H1 (cell line): ENCODE results near the gene ASXL1. TPM values are rescaled to one million over a fixed set of nuclear protein-coding genes. Genes with fewer than 3 reads are reported as not detected.

ENCODE experiments used
- CTCF ChIA-PET: fragments of 300-600 bp; sonication (Branson Sonifier 250); formaldehyde crosslinking; loops from one replicate; lab custom pipeline; 2021; ENCODE audit not compliant: partially characterized antibody; lab: Charles Lee
- POLR2A ChIA-PET: fragments of 300-600 bp; sonication (Branson Sonifier 250); formaldehyde crosslinking; loops from one replicate; lab custom pipeline; 2021; ENCODE audit warnings: inconsistent platforms; ENCODE audit not compliant: partially characterized antibody; lab: Charles Lee
- DNase-seq, 2 experiments: peaks; one replicate each; pipeline versions ENCODE4 v3.0.0 to v3.0.0-alpha.2; 2010 to 2022; ENCODE audit warnings: low spot score in 2 of 2, low read depth in 1 of 2, mixed read lengths in 1 of 2
- FAIRE-seq: peaks from 2 replicates; lab custom pipeline; 2011; peaks lifted over from hg19 to GRCh38; lab: Jason Lieb, UNC
- H2AFZ ChIP-seq: 2 replicates; pipeline ENCODE4 v1.8.1; 2012; ENCODE audit warnings: low read length, inconsistent platforms
- H2AK5ac ChIP-seq: 2 replicates; pipeline ENCODE4 v1.6.1; 2013; ENCODE audit warnings: low read depth, low read length
- H2BK120ac ChIP-seq: replicated peaks from 2 replicates; pipeline ENCODE3; 2013; ENCODE audit warnings: low read depth, low read length, inconsistent platforms
- H2BK12ac ChIP-seq: 2 replicates; pipeline ENCODE4 v1.6.1; 2013; ENCODE audit warnings: low read depth, low read length
- H2BK15ac ChIP-seq: 2 replicates; pipeline ENCODE4 v1.6.1; 2013; ENCODE audit warnings: low read length
- H2BK20ac ChIP-seq: 2 replicates; pipeline ENCODE4 v1.6.1; 2013; ENCODE audit warnings: low read length
- H2BK5ac ChIP-seq: 2 replicates; pipeline ENCODE4 v1.6.1; 2013; ENCODE audit warnings: low read depth, low read length
- H3K14ac ChIP-seq: 2 replicates; pipeline ENCODE4 v1.6.1; 2013; ENCODE audit warnings: inconsistent platforms; ENCODE audit not compliant: insufficient read length
- H3K18ac ChIP-seq: 2 replicates; pipeline ENCODE4 v1.6.1; 2013; ENCODE audit warnings: low read length; ENCODE audit errors: extremely low read depth
- H3K23ac ChIP-seq: 2 replicates; pipeline ENCODE4 v1.6.1; 2013; ENCODE audit warnings: inconsistent platforms; ENCODE audit not compliant: insufficient read length
- H3K23me2 ChIP-seq: 2 replicates; pipeline ENCODE4 v1.6.1; 2013; ENCODE audit warnings: low read depth, low read length
- H3K27ac ChIP-seq: 2 replicates; pipeline ENCODE4 v1.6.1; 2011; ENCODE audit warnings: low read depth, low read length, inconsistent platforms
- H3K27me3 ChIP-seq, 4 experiments: replicated peaks in 1 of 4; 1 replicate in 1 of 4; 2 replicates in 3 of 4; pipeline versions ENCODE4 v1.6.1 to v1.8.1; 2011 to 2013; ENCODE audit warnings: low read length in 3 of 4, mild to moderate bottlenecking in 3 of 4, inconsistent platforms in 2 of 4, mixed read lengths in 2 of 4, moderate library complexity in 1 of 4; ENCODE audit not compliant: control insufficient read depth in 3 of 4, insufficient read depth in 3 of 4; ENCODE audit errors: extremely low read depth in 1 of 4
- H3K36me3 ChIP-seq, 4 experiments: 2 replicates each; pipeline versions ENCODE4 v1.6.1 to v1.8.1; 2011 to 2013; ENCODE audit warnings: mild to moderate bottlenecking in 4 of 4, low read length in 3 of 4, moderate library complexity in 2 of 4, control low read depth in 1 of 4, inconsistent platforms in 1 of 4; ENCODE audit not compliant: insufficient read depth in 4 of 4, control insufficient read depth in 2 of 4
- H3K4ac ChIP-seq: replicated peaks from 2 replicates; pipeline ENCODE3; 2013; ENCODE audit warnings: low read length, low read depth, mixed read lengths, inconsistent platforms; ENCODE audit not compliant: insufficient read length
- H3K4me1 ChIP-seq, 4 experiments: replicated peaks in 1 of 4; 1 replicate in 1 of 4; 2 replicates in 3 of 4; pipeline versions ENCODE4 v1.6.1 to v1.8.1; 2011 to 2013; ENCODE audit warnings: low read length in 3 of 4, inconsistent platforms in 2 of 4, mixed read lengths in 1 of 4; ENCODE audit not compliant: insufficient read depth in 4 of 4, control insufficient read depth in 3 of 4
- H3K4me2 ChIP-seq, 2 experiments: 2 replicates each; pipeline versions ENCODE4 v1.6.1 to v1.8.1; 2011 to 2013; ENCODE audit warnings: low read depth in 2 of 2, low read length in 2 of 2, control low read depth in 1 of 2, inconsistent platforms in 1 of 2, mild to moderate bottlenecking in 1 of 2; ENCODE audit not compliant: insufficient read depth in 1 of 2
- H3K4me3 ChIP-seq, 4 experiments: fragments of 200-600, 300-600 bp in 1 of 4; sonication (generic), shearing (Covaris generic), sonication (Bioruptor Twin) in 1 of 4; 2 replicates each; pipeline versions ENCODE4 v1.5.1 to v1.8.1; 2011 to 2016; ENCODE audit warnings: low read length in 4 of 4, low read depth in 3 of 4, control low read depth in 2 of 4, inconsistent platforms in 2 of 4, mild to moderate bottlenecking in 2 of 4, mixed read lengths in 1 of 4, moderate library complexity in 1 of 4; ENCODE audit not compliant: insufficient read depth in 2 of 4; ENCODE audit errors: extremely low read depth in 1 of 4
- H3K56ac ChIP-seq: replicated peaks from 2 replicates; pipeline ENCODE3; 2013; ENCODE audit warnings: low read depth, mild to moderate bottlenecking, mixed read lengths, low read length, inconsistent platforms; ENCODE audit not compliant: insufficient read length
- H3K79me1 ChIP-seq: 2 replicates; pipeline ENCODE4 v1.6.1; 2013; ENCODE audit warnings: low read depth, low read length, control low read depth
- H3K79me2 ChIP-seq, 2 experiments: 2 replicates each; pipeline versions ENCODE4 v1.6.1 to v1.8.1; 2012 to 2013; ENCODE audit warnings: low read length in 2 of 2, mild to moderate bottlenecking in 2 of 2, inconsistent platforms in 1 of 2; ENCODE audit not compliant: insufficient read depth in 2 of 2, control insufficient read depth in 1 of 2
- H3K9ac ChIP-seq, 4 experiments: replicated peaks in 1 of 4; 1 replicate in 1 of 4; 2 replicates in 3 of 4; pipeline versions ENCODE4 v1.6.1 to v1.8.1; 2011 to 2013; ENCODE audit warnings: low read depth in 3 of 4, low read length in 3 of 4, control low read depth in 2 of 4, mild to moderate bottlenecking in 2 of 4, moderate library complexity in 2 of 4, inconsistent platforms in 1 of 4; ENCODE audit errors: extremely low read depth in 1 of 4
- H3K9me3 ChIP-seq, 2 experiments: 2 replicates each; pipeline versions ENCODE4 v1.6.1 to v1.8.1; 2012 to 2013; ENCODE audit warnings: mild to moderate bottlenecking in 2 of 2, moderate library complexity in 2 of 2, control low read depth in 1 of 2, inconsistent platforms in 1 of 2, low read depth in 1 of 2, low read length in 1 of 2, mixed read lengths in 1 of 2; ENCODE audit not compliant: insufficient read depth in 2 of 2
- H4K20me1 ChIP-seq, 2 experiments: replicated peaks in 1 of 2; 2 replicates each; pipeline versions ENCODE3 to v1.8.1; 2011 to 2013; ENCODE audit warnings: inconsistent platforms in 2 of 2, low read length in 2 of 2, mild to moderate bottlenecking in 1 of 2; ENCODE audit not compliant: insufficient read depth in 2 of 2, control insufficient read depth in 1 of 2
- H4K5ac ChIP-seq: 2 replicates; pipeline ENCODE4 v1.6.1; 2013; ENCODE audit warnings: low read length, low read depth, mixed read lengths, inconsistent platforms; ENCODE audit not compliant: insufficient read length
- H4K8ac ChIP-seq: 2 replicates; pipeline ENCODE4 v1.8.0; 2013; ENCODE audit warnings: mild to moderate bottlenecking, moderate library complexity, low read length, inconsistent platforms; ENCODE audit not compliant: insufficient read depth; ENCODE audit errors: extremely low read depth
- H4K91ac ChIP-seq: replicated peaks from 2 replicates; pipeline ENCODE3; 2013; ENCODE audit warnings: low read length, mixed read lengths, inconsistent platforms; ENCODE audit not compliant: insufficient read length
- ASH2L ChIP-seq: fragments of 200-600, 300-600 bp; sonication (generic); IDR thresholded peaks from one replicate; pipeline ENCODE4 v1.7.1; 2017; ENCODE audit warnings: low read length
- POLR2A ChIP-seq, 2 experiments: IDR thresholded peaks; 1 replicate in 1 of 2; 2 replicates in 1 of 2; pipeline ENCODE4 v1.6.1; 2011; ENCODE audit warnings: low read depth in 2 of 2, low read length in 2 of 2, mild to moderate bottlenecking in 2 of 2; ENCODE audit errors: control extremely low read depth in 1 of 2
- RBBP5 ChIP-seq: IDR thresholded peaks from 2 replicates; pipeline ENCODE4 v1.7.1; 2012; ENCODE audit warnings: low read depth, mild to moderate bottlenecking, inconsistent platforms, low read length, moderate library complexity, borderline replicate concordance
- WGBS, 2 experiments: shearing (Covaris generic) in 1 of 2; methylation state at CpG; one replicate each; pipeline versions ENCODE4 v1.1.6 to v1.1.7; 2013 to 2015; ENCODE audit warnings: low lambda C conversion rate in 2 of 2, mixed read lengths in 2 of 2, inconsistent platforms in 1 of 2, low coverage in 1 of 2, missing lambda C conversion rate in 1 of 2; ENCODE audit not compliant: insufficient replicate concordance in 2 of 2, insufficient coverage in 1 of 2, insufficient read length in 1 of 2; ENCODE audit errors: extremely low coverage in 1 of 2, missing lambda C conversion rate in 1 of 2; 5-methylcytosine and 5-hydroxymethylcytosine counted together
- polyA plus RNA-seq, 7 experiments: library from polyadenylated mRNA; depleted of rRNA in 3 of 7; stranded (reverse) in 5 of 7; unstranded in 2 of 7; fragments of >200 nt in 5 of 7; fragments of 200-250 nt in 2 of 7; gene quantifications; 1 replicate in 5 of 7; 2 replicates in 1 of 7; 4 replicates in 1 of 7; pipeline versions ENCODE4 v1.2.1 to v1.2.3, GENCODE V29; 2011 to 2013; ENCODE audit warnings: missing spikeins in 2 of 7, mixed read lengths in 2 of 7
- total RNA-seq: library from RNA; stranded (reverse); fragmentation: NEBNext Ultra II Directional; extraction: Animal tissue kit (Norgen Biotek cat#: 25700); gene quantifications from 2 replicates; pipeline ENCODE4 v1.2.1, GENCODE V29; 2021
- TF ChIP-seq, protein P1 (sequence below): IDR thresholded peaks from 2 replicates; pipeline ENCODE4 v1.6.1; 2012; ENCODE audit warnings: inconsistent platforms
- TF ChIP-seq, protein P2 (sequence below), 3 experiments: IDR thresholded peaks; 1 replicate in 2 of 3; 2 replicates in 1 of 3; pipeline versions ENCODE4 v1.5.1 to v1.6.1; 2011; ENCODE audit warnings: low read length in 3 of 3, mild to moderate bottlenecking in 3 of 3, inconsistent platforms in 2 of 3, low read depth in 1 of 3, moderate library complexity in 1 of 3; ENCODE audit not compliant: insufficient read depth in 1 of 3; ENCODE audit errors: control extremely low read depth in 1 of 3

The ASXL1 gene
- total and polyA plus RNA-seq, 2 of the 8 experiments (the other 6 are each of a cell fraction or from before 2014, with no cell fraction given) = 10.6 to 26.5 TPM

DNA sequence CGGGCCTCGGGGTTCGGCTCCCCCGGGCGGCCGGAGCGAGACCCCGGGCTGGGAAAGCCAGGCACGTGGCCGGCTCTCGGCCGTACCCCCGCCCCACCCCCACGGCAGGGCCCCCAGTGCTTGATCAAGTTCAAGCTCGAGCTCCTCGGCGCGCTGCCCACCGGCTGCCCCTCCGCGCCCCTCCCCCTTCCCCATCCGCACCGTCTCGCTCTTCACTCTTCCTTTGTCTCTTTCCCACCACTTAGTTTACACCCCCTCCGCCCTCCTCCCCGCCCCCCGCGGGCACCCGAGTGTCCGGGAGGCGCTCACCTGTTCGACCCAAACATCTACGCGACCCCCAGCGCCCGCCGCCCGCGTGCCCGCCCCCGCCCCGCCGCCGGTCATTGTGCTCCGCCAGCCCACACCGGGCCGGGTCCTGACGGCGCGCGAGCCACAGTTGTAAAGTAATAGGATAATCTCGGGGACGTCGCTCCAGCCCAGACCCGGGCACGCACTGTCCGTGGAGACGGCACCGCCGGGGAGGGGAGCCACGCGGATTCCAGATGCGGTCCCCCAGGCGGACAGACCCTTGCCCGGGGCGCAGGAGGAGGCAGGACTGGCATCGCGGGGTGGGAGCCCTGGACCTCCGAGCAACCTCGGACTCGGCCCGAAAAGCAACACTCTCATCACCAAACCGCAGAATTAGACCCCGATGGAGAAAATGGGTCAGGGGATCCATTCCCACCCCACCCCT, 126.3 kb downstream of the ASXL1 start:
- no peak overlapping the region for H3K14ac ChIP-seq
- CTCF ChIA-PET = interaction anchor here (0.6 to 2.4 kb wide), 13 partner anchors 8 to 177 kb away, joined by 3 to 32 read pairs (median 4); no protein-coding TSS in a partner anchor
- H3K79me1 ChIP-seq = peaks cover 8% of the 10 kb centered on the region
- H4K20me1 ChIP-seq = peaks cover 10 to 16% of the 10 kb centered on the region in 2 experiments
- H3K27me3 ChIP-seq = no peaks in the 10 kb centered on the region
- TF ChIP-seq POLR2A (IDR thresholded peaks at IDR 0.05; ENCODE audit: control extremely low read depth in 1 of 2, low read depth in 2 of 2, low read length in 2 of 2) (peak in 1 of 2 experiments; percentile 41; a peak in 1 of 3 replicates), RBBP5 (0 out of 2 replicates have a peak, but pooled peaks have one; percentile 41), ASH2L (peak; percentile 58)
- TF ChIP-seq, protein P1, sequence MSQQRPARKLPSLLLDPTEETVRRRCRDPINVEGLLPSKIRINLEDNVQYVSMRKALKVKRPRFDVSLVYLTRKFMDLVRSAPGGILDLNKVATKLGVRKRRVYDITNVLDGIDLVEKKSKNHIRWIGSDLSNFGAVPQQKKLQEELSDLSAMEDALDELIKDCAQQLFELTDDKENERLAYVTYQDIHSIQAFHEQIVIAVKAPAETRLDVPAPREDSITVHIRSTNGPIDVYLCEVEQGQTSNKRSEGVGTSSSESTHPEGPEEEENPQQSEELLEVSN = 0 out of 2 replicates have a peak, but pooled peaks have one; percentile 2
- TF ChIP-seq, protein P2, sequence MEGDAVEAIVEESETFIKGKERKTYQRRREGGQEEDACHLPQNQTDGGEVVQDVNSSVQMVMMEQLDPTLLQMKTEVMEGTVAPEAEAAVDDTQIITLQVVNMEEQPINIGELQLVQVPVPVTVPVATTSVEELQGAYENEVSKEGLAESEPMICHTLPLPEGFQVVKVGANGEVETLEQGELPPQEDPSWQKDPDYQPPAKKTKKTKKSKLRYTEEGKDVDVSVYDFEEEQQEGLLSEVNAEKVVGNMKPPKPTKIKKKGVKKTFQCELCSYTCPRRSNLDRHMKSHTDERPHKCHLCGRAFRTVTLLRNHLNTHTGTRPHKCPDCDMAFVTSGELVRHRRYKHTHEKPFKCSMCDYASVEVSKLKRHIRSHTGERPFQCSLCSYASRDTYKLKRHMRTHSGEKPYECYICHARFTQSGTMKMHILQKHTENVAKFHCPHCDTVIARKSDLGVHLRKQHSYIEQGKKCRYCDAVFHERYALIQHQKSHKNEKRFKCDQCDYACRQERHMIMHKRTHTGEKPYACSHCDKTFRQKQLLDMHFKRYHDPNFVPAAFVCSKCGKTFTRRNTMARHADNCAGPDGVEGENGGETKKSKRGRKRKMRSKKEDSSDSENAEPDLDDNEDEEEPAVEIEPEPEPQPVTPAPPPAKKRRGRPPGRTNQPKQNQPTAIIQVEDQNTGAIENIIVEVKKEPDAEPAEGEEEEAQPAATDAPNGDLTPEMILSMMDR (IDR thresholded peaks at IDR 0.05; ENCODE audit: control extremely low read depth in 1 of 3, insufficient read depth in 1 of 3, low read depth in 1 of 3, low read length in 3 of 3) = no peak
- peak overlapping the region; percentile 80 to 94 for H3K4me2 ChIP-seq
- DNase-seq (peak in 1 of 2 experiments; percentile 68), FAIRE-seq (no peak)
- H3K4ac ChIP-seq = peak overlapping the region; percentile 42
- peak overlapping the region; percentile 81; the same call in 1 of the 2 replicates for H3K27ac ChIP-seq
- peak overlapping the region; percentile 73 for H3K56ac ChIP-seq
- peak overlapping the region; percentile 92 for H4K91ac ChIP-seq
- H3K23ac ChIP-seq = no peak overlapping the region
- H3K4me1 ChIP-seq = peaks cover 11 to 16% (median 15%) of the 10 kb centered on the region in 4 experiments
- H4K5ac ChIP-seq = peak overlapping the region; percentile 82
- peak overlapping the region; percentile 71 to 90 (median 82) for H3K4me3 ChIP-seq
- POLR2A ChIA-PET = interaction anchor here (0.6 to 2.9 kb wide), 8 partner anchors 9 to 26 kb away, joined by 3 to 9 read pairs (median 4); no protein-coding TSS in a partner anchor
- peak overlapping the region; percentile 27; the same call in 1 of the 2 replicates for H2BK12ac ChIP-seq
- H2AK5ac ChIP-seq = no peak overlapping the region
- H2AFZ ChIP-seq = no peak overlapping the region
- H2BK120ac ChIP-seq = peak overlapping the region; percentile 45
- H3K79me2 ChIP-seq = peaks cover 16 to 26% of the 10 kb centered on the region in 2 experiments
- peak overlapping the region; percentile 95 for H3K18ac ChIP-seq
- 0% methylated on average over 41 of the region's 74 CpGs; no CpG with 5 or more reads in 1 of the 2 experiments for WGBS, 2 experiments
- peaks cover 0 to 4% of the 10 kb centered on the region in 2 experiments; a peak in 1 of 4 replicates for H3K9me3 ChIP-seq
- no peak overlapping the region for H2BK20ac ChIP-seq
- peak overlapping the region in 3 of 4 experiments; percentile 26 to 80 (median 74); a peak in 5 of 7 replicates for H3K9ac ChIP-seq
- no peaks in the 10 kb centered on the region for H3K36me3 ChIP-seq
- H4K8ac ChIP-seq = peak overlapping the region; percentile 87
- peak overlapping the region; percentile 91; the same call in 1 of the 2 replicates for H2BK5ac ChIP-seq
- H2BK15ac ChIP-seq = no peak overlapping the region; the same call in 1 of the 2 replicates
- peaks cover 8% of the 10 kb centered on the region; the same call in 1 of the 2 replicates for H3K23me2 ChIP-seq
